Measurements from ENCODE around the gene MRTFA.

DNA sequence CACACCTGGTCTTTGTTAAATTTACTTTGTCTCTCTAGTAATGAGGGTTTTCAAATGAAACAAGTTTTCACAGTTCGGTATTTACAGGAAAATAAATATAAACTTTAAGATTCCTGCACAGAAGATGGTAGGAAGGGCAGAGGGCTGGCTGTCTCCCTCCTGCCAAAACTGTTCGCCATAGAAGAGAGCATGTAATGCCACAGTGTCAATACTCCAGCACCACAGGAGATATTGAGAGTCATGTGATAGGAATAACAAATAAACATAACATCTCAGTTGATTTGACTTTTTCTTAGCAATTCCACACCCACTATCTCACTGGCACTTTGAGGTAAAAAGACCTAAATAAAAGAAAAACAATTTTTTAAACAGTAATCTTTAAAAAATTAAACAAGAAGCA, 100.9 kb downstream of the MRTFA start:
- no peak for TF ChIP-seq SMC3 (conservative IDR thresholded peaks at IDR 0.05; ENCODE audit: insufficient read depth, low read depth, low read length)
- no peak for TF ChIP-seq STAT6 (CRISPR knock-in tag; IDR thresholded peaks at IDR 0.05)
- no peak for TF ChIP-seq CBFA2T3 (IDR thresholded peaks at IDR 0.05)
- TF ChIP-seq POLR2AphosphoS5 (IDR thresholded peaks at IDR 0.05; ENCODE audit: control insufficient read depth, insufficient read depth, low read depth, low read length) = no peak
- no peak for TF ChIP-seq CHCHD3 (CRISPR knock-in tag; IDR thresholded peaks at IDR 0.05)
- TF ChIP-seq BDP1 (IDR thresholded peaks at IDR 0.05; ENCODE audit: insufficient read depth, insufficient read length) = no peak
- TF ChIP-seq PHF21A (IDR thresholded peaks at IDR 0.05; ENCODE audit: borderline replicate concordance, low read depth) = no peak
- TF ChIP-seq ZNF311 (CRISPR knock-in tag; IDR thresholded peaks at IDR 0.05) = no peak
- TF ChIP-seq TRIM28 (IDR thresholded peaks at IDR 0.05) = no peak
- no peak for TF ChIP-seq SMARCC2 (IDR thresholded peaks at IDR 0.05; ENCODE audit: low read depth)
- no peak for TF ChIP-seq NR2C2 (CRISPR knock-in tag; IDR thresholded peaks at IDR 0.05)
- TF ChIP-seq NR2C2 (tag; IDR thresholded peaks at IDR 0.05) = no peak
- TF ChIP-seq FOXA3 (CRISPR knock-in tag; conservative IDR thresholded peaks at IDR 0.05 in 1 of 2, IDR thresholded peaks at IDR 0.05 in 1 of 2) = no peak
- TF ChIP-seq POLR2H (tag; IDR thresholded peaks at IDR 0.05; ENCODE audit: low read depth) = no peak
- TF ChIP-seq, protein P1, sequence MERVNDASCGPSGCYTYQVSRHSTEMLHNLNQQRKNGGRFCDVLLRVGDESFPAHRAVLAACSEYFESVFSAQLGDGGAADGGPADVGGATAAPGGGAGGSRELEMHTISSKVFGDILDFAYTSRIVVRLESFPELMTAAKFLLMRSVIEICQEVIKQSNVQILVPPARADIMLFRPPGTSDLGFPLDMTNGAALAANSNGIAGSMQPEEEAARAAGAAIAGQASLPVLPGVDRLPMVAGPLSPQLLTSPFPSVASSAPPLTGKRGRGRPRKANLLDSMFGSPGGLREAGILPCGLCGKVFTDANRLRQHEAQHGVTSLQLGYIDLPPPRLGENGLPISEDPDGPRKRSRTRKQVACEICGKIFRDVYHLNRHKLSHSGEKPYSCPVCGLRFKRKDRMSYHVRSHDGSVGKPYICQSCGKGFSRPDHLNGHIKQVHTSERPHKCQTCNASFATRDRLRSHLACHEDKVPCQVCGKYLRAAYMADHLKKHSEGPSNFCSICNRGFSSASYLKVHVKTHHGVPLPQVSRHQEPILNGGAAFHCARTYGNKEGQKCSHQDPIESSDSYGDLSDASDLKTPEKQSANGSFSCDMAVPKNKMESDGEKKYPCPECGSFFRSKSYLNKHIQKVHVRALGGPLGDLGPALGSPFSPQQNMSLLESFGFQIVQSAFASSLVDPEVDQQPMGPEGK (CRISPR knock-in tag; IDR thresholded peaks at IDR 0.05; ENCODE audit: borderline replicate concordance) = no peak
